Vagina (tissue), 2 donors: Measurements from ENCODE around the gene RBFOX1. TPM values are rescaled to one million over a fixed set of nuclear protein-coding genes. Genes with fewer than 3 reads are reported as not detected.

Source experiments
- DNase-seq, 2 donors: peaks; one replicate each; pipeline ENCODE4 v3.0.0-alpha.2; 2017; ENCODE audit errors: extremely low spot score in 2 of 2
- H3K27ac ChIP-seq: fragments of 200-600 bp; sonication (generic); one replicate; pipeline ENCODE4 v1.5.1; 2019
- H3K27me3 ChIP-seq: fragments of 200-600 bp; sonication (generic); one replicate; pipeline ENCODE4 v1.5.1; 2019
- H3K36me3 ChIP-seq, 2 donors: fragments of 200-600 bp; sonication (generic); one replicate each; pipeline ENCODE4 v1.5.1; 2017 to 2019
- H3K4me1 ChIP-seq: fragments of 200-600 bp; sonication (generic); one replicate; pipeline ENCODE4 v1.5.1; 2019
- H3K4me3 ChIP-seq, 2 donors: fragments of 200-600 bp; sonication (generic); 1 replicate in 1 of 2; 2 replicates in 1 of 2; pipeline ENCODE4 v1.5.1; 2016 to 2019
- H3K9me3 ChIP-seq: fragments of 200-600 bp; sonication (generic); one replicate; pipeline ENCODE4 v1.5.1; 2019
- POLR2A ChIP-seq, 2 donors: fragments of 450-650 bp; IDR thresholded peaks; one replicate each; pipeline ENCODE4 v1.6.1; 2017; ENCODE audit warnings: antibody characterized with exemption in 2 of 2, mild to moderate bottlenecking in 2 of 2, moderate library complexity in 2 of 2
- POLR2AphosphoS5 ChIP-seq, 2 donors: sonication (generic); formaldehyde crosslinking; IDR thresholded peaks; one replicate each; pipeline ENCODE4 v1.9.0; 2017; ENCODE audit warnings: antibody characterized with exemption in 2 of 2, mild to moderate bottlenecking in 2 of 2, low read depth in 1 of 2; ENCODE audit not compliant: insufficient read depth in 1 of 2
- intact Hi-C: fragments of 100-400 bp; cut with DNase I; formaldehyde crosslinking; loops from one replicate; pipeline ENCODE4 v1.15.1; 2023
- total RNA-seq: library from RNA; depleted of rRNA; stranded (reverse); fragments of >200 nt; gene quantifications from one replicate; pipeline ENCODE4 v1.2.3, GENCODE V29; 2016
- TF ChIP-seq, protein P1 (sequence below), 3 experiments: fragments of 450-650 bp in 2 of 3; fragments of 200-600 bp in 1 of 3; sonication (generic) in 1 of 3; IDR thresholded peaks; one replicate each; pipeline ENCODE4 v1.5.1; 2017 to 2019; ENCODE audit warnings: antibody characterized with exemption in 3 of 3, mild to moderate bottlenecking in 2 of 3, moderate library complexity in 2 of 3

RBFOX1 gene
- total RNA-seq, 1 donor from 2014 or later = 6.6 TPM

DNA sequence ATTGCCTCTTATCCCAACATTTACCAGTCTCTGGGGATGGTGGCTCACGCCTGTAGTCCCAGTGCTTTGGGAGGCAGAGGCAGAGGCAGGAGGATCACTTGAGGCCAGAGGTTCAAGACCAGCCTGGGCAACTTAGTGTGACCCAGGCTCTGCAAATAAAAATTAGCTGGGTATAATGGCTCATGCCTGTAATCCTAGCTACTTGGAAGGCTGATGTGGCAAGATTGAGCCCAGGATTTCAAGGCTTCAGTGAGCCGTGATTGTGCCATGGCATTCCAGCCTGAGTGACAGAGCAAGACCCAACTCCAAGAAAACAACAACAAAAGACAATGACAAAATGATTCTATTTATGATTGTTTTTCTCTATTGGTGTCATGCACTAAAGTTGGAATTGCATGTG is 244.9 kb downstream of the RBFOX1 start:
- no peaks in the 10 kb centered on the region for H3K4me1 ChIP-seq
- intact Hi-C loops = no loop called here
- no peak overlapping the region for H3K27ac ChIP-seq
- H3K27me3 ChIP-seq = no peaks in the 10 kb centered on the region
- DNase-seq = no peak
- TF ChIP-seq POLR2AphosphoS5 (IDR thresholded peaks at IDR 0.05; ENCODE audit: insufficient read depth in 1 of 2, low read depth in 1 of 2) (no peak), POLR2A (IDR thresholded peaks at IDR 0.05) (no peak)
- TF ChIP-seq, protein P1, sequence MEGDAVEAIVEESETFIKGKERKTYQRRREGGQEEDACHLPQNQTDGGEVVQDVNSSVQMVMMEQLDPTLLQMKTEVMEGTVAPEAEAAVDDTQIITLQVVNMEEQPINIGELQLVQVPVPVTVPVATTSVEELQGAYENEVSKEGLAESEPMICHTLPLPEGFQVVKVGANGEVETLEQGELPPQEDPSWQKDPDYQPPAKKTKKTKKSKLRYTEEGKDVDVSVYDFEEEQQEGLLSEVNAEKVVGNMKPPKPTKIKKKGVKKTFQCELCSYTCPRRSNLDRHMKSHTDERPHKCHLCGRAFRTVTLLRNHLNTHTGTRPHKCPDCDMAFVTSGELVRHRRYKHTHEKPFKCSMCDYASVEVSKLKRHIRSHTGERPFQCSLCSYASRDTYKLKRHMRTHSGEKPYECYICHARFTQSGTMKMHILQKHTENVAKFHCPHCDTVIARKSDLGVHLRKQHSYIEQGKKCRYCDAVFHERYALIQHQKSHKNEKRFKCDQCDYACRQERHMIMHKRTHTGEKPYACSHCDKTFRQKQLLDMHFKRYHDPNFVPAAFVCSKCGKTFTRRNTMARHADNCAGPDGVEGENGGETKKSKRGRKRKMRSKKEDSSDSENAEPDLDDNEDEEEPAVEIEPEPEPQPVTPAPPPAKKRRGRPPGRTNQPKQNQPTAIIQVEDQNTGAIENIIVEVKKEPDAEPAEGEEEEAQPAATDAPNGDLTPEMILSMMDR (IDR thresholded peaks at IDR 0.05) = no peak
- no peaks in the 10 kb centered on the region for H3K36me3 ChIP-seq
- no peak overlapping the region for H3K4me3 ChIP-seq
- H3K9me3 ChIP-seq = no peaks in the 10 kb centered on the region

DNA sequence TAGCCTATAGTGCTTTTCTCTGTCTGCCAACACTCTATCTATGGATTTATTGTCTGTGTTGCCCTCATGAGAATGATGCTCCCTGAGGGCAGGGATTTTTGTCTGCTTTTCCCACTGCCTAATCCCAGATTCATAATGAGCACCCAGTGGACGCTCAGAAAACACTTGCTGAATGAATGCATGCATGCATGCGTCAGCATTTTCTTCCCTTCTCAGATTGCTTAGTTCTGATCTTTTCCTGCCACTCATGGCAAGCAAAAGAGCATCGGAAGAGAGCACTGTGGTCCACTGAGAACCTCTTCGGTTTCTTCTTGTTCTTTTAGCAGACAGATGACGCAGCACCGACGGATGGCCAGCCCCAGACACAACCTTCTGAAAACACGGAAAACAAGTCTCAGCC is 246.8 kb downstream of the RBFOX1 start:
- Histone ChIP-seq H3K9me3 (no peaks in the 10 kb centered on the region), H3K4me1 (no peaks in the 10 kb centered on the region), H3K4me3 (no peak overlapping the region), H3K27ac (no peak overlapping the region), H3K36me3 (no peaks in the 10 kb centered on the region), H3K27me3 (no peaks in the 10 kb centered on the region)
- intact Hi-C loops = no loop called here
- TF ChIP-seq POLR2AphosphoS5 (IDR thresholded peaks at IDR 0.05; ENCODE audit: insufficient read depth in 1 of 2, low read depth in 1 of 2) (no peak), POLR2A (IDR thresholded peaks at IDR 0.05) (no peak)
- TF ChIP-seq, protein P1 (IDR thresholded peaks at IDR 0.05) = no peak
- DNase-seq = no peak

DNA sequence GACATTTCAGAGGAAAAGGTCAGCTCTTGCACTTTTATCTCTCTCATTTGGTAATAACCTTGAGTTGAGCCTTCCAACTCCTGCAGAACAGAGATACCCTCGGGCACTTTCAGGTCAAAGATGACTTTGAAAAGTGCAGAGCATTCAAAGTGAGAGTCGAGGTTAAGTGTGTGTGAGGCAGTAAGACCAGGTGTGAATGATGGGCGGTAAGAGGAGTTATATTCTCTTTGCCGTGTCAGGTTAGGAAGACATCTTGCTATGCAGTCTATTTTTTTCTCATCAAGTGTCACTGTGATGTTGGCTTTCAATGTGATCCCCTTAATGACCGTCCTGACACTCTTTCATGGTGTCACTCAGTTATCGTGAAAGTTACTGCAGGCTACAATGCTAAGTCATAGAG is 248.5 kb downstream of the RBFOX1 start:
- H3K36me3 ChIP-seq = no peaks in the 10 kb centered on the region
- no peaks in the 10 kb centered on the region for H3K27me3 ChIP-seq
- intact Hi-C loops = no loop called here
- no peaks in the 10 kb centered on the region for H3K9me3 ChIP-seq
- H3K27ac ChIP-seq = no peak overlapping the region
- no peaks in the 10 kb centered on the region for H3K4me1 ChIP-seq
- DNase-seq = no peak
- TF ChIP-seq POLR2A (IDR thresholded peaks at IDR 0.05) = no peak
- no peak for TF ChIP-seq POLR2AphosphoS5 (IDR thresholded peaks at IDR 0.05; ENCODE audit: insufficient read depth in 1 of 2, low read depth in 1 of 2)
- TF ChIP-seq, protein P1 (IDR thresholded peaks at IDR 0.05) = no peak
- H3K4me3 ChIP-seq = no peak overlapping the region

DNA sequence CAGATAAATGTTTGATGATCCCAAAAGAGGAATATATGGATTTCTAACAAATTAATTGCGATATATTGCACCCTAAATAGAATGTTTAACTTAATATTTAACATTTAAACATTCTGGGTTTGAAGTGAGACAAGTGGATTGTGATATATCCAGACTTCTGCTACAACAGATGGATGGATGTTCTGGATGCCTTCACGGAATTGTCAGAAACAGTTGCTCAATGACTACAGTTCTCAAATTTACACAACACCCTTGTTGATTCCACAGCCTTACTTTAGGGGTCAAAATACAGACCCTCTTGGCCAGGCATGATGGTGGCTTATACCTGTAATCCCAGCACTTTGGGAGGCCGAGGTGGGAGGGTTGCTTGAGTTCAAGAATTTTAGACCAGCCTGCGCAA is 250.8 kb downstream of the RBFOX1 start:
- DNase-seq = no peak
- no peaks in the 10 kb centered on the region for H3K4me1 ChIP-seq
- TF ChIP-seq POLR2AphosphoS5 (IDR thresholded peaks at IDR 0.05; ENCODE audit: insufficient read depth in 1 of 2, low read depth in 1 of 2) (no peak), POLR2A (IDR thresholded peaks at IDR 0.05) (no peak)
- TF ChIP-seq, protein P1 (IDR thresholded peaks at IDR 0.05) = no peak

DNA sequence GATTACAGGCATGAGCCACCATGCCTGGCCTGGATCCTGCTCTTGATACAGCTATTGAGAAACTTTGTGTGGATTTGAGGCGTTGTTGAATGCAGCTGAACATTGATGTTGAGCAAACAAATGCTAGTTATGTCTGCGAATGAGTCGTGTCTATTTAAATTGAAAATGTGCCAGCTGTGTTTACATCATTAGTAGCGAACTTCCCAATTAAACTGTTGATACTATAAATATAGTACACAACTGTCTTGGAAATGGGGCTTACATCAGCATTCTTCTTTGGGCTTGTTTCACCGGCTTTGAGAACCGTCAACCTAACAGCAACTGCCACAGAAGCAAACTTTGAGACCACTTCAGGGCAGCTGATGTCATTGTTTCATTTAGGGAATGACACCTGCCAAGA is 251.9 kb downstream of the RBFOX1 start:
- H3K27me3 ChIP-seq = no peaks in the 10 kb centered on the region
- H3K4me1 ChIP-seq = no peaks in the 10 kb centered on the region
- H3K4me3 ChIP-seq = no peak overlapping the region
- no peak overlapping the region for H3K27ac ChIP-seq
- H3K36me3 ChIP-seq = no peaks in the 10 kb centered on the region
- no peaks in the 10 kb centered on the region for H3K9me3 ChIP-seq
- intact Hi-C loops = no loop called here
- no peak for DNase-seq
- TF ChIP-seq, protein P1 (IDR thresholded peaks at IDR 0.05) = no peak
- TF ChIP-seq POLR2AphosphoS5 (IDR thresholded peaks at IDR 0.05; ENCODE audit: insufficient read depth in 1 of 2, low read depth in 1 of 2) = no peak
- TF ChIP-seq POLR2A (IDR thresholded peaks at IDR 0.05) = no peak

More for the DNA sequence above, 250.8 kb downstream of the RBFOX1 start:
- H3K27ac ChIP-seq = no peak overlapping the region
- intact Hi-C loops = no loop called here
- H3K4me3 ChIP-seq = no peak overlapping the region
- H3K36me3 ChIP-seq = no peaks in the 10 kb centered on the region
- H3K9me3 ChIP-seq = no peaks in the 10 kb centered on the region
- H3K27me3 ChIP-seq = no peaks in the 10 kb centered on the region
